ENCODE data around the gene GAP43.

DNA sequence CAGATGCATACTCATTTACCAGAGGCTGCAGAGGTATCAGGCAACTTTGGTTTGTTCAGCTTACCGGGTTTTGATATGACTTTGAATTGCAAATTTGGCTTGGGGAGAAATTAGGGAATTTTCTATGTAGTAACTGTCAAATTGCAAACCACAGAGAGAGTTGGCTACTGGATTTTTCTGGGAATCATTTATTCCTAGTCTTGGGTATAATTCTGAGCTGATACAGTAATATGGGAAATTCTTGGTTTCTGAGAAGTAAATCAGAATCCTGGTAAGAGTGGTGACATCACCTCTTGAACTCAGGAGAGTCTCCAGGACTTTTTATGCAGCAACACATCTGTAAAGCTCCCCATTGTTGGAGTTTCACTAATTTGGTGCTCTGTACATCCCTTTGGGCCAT is 39.0 kb downstream of the GAP43 start:
- TF ChIP-seq, protein P1, sequence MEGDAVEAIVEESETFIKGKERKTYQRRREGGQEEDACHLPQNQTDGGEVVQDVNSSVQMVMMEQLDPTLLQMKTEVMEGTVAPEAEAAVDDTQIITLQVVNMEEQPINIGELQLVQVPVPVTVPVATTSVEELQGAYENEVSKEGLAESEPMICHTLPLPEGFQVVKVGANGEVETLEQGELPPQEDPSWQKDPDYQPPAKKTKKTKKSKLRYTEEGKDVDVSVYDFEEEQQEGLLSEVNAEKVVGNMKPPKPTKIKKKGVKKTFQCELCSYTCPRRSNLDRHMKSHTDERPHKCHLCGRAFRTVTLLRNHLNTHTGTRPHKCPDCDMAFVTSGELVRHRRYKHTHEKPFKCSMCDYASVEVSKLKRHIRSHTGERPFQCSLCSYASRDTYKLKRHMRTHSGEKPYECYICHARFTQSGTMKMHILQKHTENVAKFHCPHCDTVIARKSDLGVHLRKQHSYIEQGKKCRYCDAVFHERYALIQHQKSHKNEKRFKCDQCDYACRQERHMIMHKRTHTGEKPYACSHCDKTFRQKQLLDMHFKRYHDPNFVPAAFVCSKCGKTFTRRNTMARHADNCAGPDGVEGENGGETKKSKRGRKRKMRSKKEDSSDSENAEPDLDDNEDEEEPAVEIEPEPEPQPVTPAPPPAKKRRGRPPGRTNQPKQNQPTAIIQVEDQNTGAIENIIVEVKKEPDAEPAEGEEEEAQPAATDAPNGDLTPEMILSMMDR (conservative IDR thresholded peaks at IDR 0.05; ENCODE audit: low read depth, low read length): no peak
- TF ChIP-seq EZH2 (IDR thresholded peaks at IDR 0.05; ENCODE audit: borderline replicate concordance, low read depth, low read length, poor library complexity, severe bottlenecking): no peak

Data from A673 (cell line).